GM19455 (cell line): ENCODE measurements around the gene MAP7.

Experiments used
- ATAC-seq: cut with Tn5 transposase; IDR thresholded peaks from one replicate; pipeline ENCODE4 v1.9.1; 2021; ENCODE audit not compliant: unreplicated experiment

MAP7 gene

DNA sequence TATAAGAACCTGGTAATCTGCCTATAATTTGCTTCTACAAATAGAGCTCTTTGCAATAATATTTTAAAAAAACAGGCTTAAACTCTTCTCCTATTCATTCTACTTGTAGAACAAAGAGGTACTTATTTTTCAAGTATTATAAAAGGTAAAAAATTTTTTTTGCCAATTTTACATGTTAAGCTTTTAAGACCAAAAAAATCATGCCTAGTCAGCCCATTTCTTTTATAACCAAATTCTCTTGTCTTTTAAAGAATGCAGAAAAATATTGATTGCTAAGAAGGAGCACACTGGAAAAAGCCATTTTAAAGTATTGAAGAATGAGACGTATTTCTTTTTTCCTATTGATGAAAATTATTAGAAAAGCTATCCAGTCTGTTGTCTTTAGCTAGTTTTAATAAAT lies 206.5 kb downstream of the MAP7 start:
- no peak for ATAC-seq

DNA sequence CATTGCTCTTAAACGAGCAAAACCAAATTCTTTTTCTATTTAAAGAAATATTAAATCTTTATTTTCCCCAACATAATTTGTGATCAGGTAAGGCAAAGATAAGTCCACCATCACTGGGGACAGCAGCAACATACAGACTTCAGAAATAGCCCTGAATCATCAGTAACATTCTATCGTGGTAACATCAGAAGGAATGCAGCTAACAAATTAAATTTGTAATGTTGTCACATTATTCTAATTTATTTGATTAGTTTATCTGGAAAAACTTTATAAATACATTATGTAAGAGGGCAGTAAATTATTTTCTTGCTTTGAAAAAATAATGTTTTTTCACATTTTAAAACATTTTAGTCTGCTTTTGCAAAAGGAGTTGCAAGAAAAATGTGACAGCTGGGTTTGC lies 206.9 kb downstream of the MAP7 start:
- no peak for ATAC-seq

- no peak for ATAC-seq
Measured at GRCh38 chr6:136341967-136342366, 208.3 kb downstream of the MAP7 start.

DNA sequence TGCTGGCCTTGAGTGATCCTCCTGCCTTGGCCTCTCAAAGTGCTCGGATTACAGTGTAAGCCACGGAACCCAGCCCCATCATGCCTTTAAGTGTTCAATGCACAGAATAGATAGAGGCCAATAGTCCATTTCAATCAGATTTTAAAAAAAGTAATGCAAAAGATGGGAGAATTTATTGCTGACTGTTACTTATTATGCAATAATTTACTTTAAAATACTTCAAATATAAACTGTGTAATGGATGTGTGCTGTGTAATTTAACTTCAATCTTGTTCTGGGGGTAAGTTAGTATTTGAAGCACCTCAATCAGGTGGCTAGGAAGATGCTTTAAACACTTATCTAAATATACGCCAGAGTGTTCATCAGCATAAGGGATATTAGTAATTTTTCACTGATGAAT lies 208.9 kb downstream of the MAP7 start:
- no peak for ATAC-seq

DNA sequence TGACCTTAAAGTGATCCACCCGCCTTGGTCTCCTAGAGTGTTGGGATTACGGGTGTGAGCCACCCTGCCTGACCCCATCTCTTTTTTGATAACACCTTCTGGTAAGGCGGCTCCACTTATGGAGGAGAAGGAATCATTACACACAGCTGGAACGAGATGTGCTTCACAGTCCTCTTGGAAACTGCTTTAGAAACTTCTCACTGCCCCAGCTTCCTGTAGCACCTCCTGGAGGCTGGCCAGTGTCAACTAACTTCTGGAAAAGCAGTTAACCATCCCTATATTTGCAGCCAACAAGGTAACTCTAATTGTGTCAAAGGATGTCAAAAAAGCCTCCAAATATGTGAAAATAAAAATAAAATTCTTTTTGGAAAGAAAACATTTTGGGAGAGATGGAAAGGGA lies 211.7 kb downstream of the MAP7 start:
- no peak for ATAC-seq

GRCh38 chr6:136337606-136338005 lies 212.6 kb downstream of the MAP7 start:
- no peak for ATAC-seq

GRCh38 chr6:136337121-136337520 lies 213.1 kb downstream of the MAP7 start:
- ATAC-seq: no peak

GRCh38 chr6:136335736-136336363 lies 214.4 kb downstream of the MAP7 start:
- no peak for ATAC-seq

DNA sequence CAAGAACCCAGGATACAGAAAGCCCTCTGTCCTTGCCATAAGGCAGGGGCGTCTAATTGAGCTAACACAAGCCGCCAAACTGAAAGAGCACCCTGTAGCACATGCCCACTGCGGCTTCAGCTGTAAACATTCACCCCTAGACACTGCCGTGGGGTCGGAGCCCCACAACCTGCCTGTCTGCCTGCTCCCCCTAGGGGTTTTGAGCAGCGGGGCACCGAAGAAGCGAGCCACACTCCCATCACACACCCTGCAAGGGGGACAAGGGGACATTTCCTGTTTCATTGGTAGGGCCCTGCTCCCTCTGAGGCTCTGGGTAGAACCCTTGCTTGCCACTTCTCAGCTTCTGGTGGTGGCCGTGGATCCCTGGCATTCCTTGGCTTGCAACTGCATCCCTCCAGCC lies 215.4 kb downstream of the MAP7 start:
- ATAC-seq: no peak

- no peak for ATAC-seq
Measured at GRCh38 chr6:136334465-136334846, 215.8 kb downstream of the MAP7 start.

DNA sequence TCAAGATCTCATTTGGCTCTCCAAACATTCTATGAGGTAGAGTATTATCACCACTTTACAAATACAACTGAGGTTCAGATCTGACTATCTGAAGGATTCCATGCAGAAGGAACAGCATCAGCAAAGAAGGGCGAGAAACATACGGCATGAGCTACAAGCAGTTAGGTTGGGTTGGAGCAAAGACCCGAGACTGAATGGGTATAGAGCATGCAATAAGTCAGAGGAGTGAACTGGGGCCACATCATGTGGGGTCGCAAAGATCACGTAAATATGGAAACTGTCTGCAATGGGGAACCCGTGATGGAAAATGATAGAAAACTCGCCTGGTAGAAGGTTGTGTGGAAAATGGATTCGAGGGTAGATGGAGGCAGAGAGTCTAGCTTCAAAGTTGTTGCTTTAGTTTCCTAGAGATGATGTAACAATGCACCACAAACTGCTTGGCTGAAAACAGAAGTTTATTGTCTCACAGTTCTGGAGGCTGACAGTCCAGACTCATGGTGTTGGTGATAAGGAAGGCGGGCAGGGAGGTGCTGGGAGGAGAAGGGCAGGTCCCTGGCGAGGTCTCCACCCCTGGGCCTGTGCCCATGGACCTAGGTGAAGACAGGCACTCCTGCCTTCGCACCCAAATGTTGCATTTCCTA lies 216.3 kb downstream of the MAP7 start:
- ATAC-seq: no peak

- ATAC-seq: no peak
Measured at GRCh38 chr6:136331461-136331860, 218.8 kb downstream of the MAP7 start.

DNA sequence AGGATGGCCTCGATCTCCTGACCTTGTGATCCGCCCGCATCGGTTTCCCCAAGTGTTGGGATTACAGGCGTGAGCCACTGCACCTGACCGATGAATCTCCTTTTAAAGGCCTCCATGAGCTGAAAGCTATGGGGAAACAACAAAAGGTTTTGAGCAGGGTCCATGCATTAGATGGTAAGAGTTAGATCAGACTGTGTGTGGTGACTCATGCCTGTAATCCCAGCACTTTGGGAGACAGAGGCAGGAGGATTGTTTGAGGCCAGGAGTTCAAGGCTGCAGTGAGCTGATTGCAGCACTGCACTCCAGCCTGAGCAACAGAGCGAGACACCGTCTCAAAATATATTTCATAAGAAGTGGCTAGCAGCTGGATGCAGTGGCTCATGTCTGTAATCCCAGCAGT lies 219.6 kb downstream of the MAP7 start:
- ATAC-seq: no peak

DNA sequence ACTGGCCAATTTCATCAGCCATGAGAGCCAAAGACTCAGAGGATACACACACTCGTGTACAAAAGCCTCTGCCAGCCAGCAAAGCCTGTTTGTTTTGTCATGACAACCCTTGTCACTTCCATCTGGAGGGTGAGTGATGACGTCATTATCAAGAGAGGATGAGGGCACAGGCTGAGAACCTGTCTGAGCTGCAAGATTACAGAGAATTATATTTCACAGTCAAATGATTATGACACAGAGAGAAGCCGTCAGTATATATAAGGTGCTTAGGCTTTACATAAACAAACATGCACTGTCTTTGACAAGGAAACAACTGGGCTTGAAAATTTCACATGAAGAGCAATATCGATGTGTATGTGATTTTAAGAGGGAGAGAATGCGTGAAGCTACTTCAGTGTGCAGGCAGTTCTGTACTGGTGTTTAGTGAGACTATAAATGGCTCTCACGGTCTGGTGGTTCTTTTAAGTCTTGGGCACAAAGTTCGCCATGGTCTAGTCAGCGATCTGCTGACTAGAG lies 224.1 kb downstream of the MAP7 start:
- no peak for ATAC-seq

GRCh38 chr6:136324686-136325380 lies 225.4 kb downstream of the MAP7 start:
- ATAC-seq: no peak

DNA sequence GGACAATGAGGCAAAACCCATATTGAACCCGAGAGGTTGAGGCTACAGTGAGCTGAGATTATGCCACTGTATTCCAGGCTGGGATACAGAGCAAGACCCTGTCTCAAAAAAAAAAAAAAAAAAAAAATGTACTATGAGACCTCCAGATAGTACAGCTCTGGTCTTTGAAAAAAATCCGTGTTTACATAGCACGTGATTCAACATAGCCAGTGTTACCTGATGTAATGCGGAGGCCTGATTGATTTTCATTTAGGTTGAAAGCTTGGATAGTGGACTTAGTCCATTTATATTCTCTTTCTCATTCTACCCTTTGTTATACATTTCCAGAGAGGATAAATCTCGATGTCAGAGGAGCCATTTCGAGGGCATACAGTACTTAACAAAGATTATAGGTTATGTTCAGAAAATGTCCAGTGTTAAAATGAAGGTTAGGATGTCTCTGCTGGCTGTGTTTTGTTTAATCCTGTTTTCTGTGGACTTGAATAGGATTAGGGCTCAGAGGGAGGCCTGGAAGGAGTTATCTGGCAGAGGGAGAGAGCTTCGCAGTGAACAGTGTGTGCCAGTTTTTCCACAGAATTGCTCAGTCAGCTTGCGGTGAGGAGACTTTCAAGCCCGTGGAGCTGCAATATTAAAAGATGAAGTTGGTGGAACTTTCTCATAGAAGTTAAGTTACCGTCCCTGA lies 226.7 kb downstream of the MAP7 start:
- no peak for ATAC-seq

DNA sequence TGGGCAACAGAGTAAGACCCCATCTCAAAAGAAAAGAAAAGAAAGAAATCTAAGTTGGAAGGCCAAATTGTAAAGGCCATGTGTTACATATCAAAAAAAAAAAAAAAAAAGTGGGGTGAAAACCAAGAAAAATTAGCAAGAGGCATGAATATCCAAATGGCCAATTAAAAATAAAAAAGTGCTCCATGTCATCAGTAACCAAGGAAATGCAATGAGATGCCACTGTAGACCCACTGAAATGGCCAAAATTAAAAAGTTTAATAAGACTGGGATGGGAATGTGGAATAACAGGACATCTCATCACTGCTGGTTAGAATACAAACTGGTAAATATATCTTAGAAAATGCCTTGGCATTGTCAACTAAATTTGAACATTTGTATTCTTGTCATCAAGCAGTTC lies 230.5 kb downstream of the MAP7 start:
- ATAC-seq: no peak

- ATAC-seq: no peak
Measured at GRCh38 chr6:136318676-136319075, 231.5 kb downstream of the MAP7 start.

DNA sequence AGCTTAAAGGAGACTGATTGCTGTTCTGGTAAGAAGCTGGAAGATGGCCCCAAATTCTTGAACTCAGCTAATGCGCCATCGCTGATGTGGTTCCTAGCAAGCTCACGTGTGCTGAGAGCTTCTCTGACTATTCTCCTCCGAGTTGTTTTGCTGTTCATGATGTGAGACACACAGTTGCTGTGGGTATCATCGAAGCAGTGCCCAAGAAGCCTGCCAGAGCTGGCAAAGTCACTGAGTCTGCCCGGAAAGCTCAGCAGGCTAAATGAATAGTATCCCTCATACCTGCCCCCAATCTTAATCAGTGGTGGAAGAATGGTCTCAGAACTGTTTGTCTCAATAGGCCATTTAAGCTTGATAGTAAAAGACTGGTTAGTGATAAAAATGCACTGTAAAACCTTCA lies 232.3 kb downstream of the MAP7 start:
- no peak for ATAC-seq

DNA sequence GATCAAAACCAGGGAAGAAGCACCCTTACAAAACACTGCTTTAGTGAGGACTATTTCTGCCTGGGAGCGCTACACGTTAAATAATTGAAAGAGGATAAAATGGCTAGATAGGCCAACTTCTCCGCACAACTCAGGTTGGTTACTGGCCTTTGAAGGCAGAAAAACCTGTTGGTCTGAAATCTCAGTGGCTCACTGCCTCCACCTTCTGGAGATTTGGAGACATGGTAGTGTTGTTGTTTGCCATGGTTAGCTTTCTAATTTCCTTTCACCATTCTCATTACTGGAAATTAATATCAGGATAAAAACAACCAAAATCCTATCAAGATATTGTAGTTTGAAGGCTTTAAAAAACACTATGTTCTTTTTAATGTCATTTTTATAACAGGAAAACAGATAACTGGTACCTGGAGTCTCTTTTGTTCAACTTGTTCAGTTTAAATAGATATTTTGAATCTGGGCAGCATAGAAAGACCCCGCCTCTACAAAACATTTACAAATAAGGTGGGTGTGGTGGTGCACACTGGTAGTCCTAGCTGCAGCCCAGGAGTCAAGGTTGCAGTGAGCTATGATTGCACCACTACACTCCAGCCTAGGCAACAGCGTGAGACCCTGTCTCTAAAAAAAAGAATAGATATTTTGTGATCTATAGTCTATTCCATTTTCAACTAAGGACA lies 233.1 kb downstream of the MAP7 start:
- peak; percentile 92 for ATAC-seq

DNA sequence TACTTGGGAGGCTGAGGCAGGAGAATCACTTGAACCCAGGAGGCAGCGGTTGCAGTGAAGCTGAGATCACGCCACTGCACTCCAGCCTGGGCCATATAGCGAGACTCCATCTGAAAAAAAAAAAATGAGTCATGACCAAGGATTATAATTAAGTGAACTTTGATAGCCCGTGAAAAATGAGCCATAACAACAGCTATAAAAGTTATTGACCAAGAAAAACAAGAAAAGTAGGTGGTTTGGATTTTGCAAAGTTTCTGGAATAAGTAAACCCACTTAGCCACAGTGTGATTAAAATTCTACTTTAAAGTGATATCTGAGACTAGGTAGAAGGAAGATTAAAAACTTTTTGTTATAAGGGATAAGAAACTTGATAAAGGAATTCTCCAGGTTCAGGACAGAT lies 234.6 kb downstream of the MAP7 start:
- no peak for ATAC-seq
